Spleen (tissue), 7 donors: ENCODE results near the gene HMGCLL1.

Source experiments
- CTCF ChIP-seq, 11 experiments: fragments of 200-600 bp in 7 of 11; fragments of 450-650 bp in 4 of 11; sonication (generic) in 4 of 11; IDR thresholded peaks in 8 of 11; conservative IDR thresholded peaks in 3 of 11; 1 replicate in 7 of 11; 2 replicates in 4 of 11; pipeline versions ENCODE4 v1.4.0 to v1.8.0; 2016 to 2021; ENCODE audit warnings: antibody characterized with exemption in 11 of 11, inconsistent platforms in 4 of 11, mild to moderate bottlenecking in 1 of 11
- POLR2AphosphoS5 ChIP-seq, 3 donors: sonication (generic); formaldehyde crosslinking; IDR thresholded peaks; one replicate each; pipeline ENCODE4 v1.5.1; 2017; ENCODE audit warnings: antibody characterized with exemption in 3 of 3
- donor health status: DM: no; HTN: no; CAD: no; lungs with moderate emphysema.
- donor health status: DM: no; HTN: no; CAD: no.
- donor health status: DM: no; HTN: no; CAD: no.

- peak in 1 of 11 experiments; percentile 9 for TF ChIP-seq CTCF (IDR thresholded peaks at IDR 0.05 in 8 of 11, conservative IDR thresholded peaks at IDR 0.05 in 3 of 11)
- TF ChIP-seq POLR2AphosphoS5 (IDR thresholded peaks at IDR 0.05): no peak
These were observed 133.3 kb downstream of the HMGCLL1 start for GRCh38 chr6:55445648-55446204.
